GM10248 (cell line): ENCODE measurements around the gene RAB38.

ENCODE experiments used
- CTCF ChIA-PET: fragments of 300-600 bp; sonication (Branson Sonifier 250); formaldehyde crosslinking; extraction: SDS; loops from one replicate; lab custom pipeline; 2021; ENCODE audit warnings: antibody characterized with exemption; lab: Yijun Ruan, JAX
- POLR2A ChIA-PET: fragments of 350-650 bp; sonication (Branson Sonifier 250); formaldehyde crosslinking; extraction: SDS; loops from one replicate; lab custom pipeline; 2020; ENCODE audit warnings: antibody characterized with exemption; lab: Yijun Ruan, JAX
- DNase-seq: peaks from one replicate; pipeline ENCODE4 v3.0.0; 2012; ENCODE audit errors: extremely low spot score
- TF ChIP-seq, protein P1 (sequence below): IDR thresholded peaks from 2 replicates; pipeline ENCODE4 v1.5.1; 2012; ENCODE audit warnings: mild to moderate bottlenecking, low read depth; ENCODE audit errors: extremely low read depth, missing control alignments, control extremely low read depth

The RAB38 gene

DNA sequence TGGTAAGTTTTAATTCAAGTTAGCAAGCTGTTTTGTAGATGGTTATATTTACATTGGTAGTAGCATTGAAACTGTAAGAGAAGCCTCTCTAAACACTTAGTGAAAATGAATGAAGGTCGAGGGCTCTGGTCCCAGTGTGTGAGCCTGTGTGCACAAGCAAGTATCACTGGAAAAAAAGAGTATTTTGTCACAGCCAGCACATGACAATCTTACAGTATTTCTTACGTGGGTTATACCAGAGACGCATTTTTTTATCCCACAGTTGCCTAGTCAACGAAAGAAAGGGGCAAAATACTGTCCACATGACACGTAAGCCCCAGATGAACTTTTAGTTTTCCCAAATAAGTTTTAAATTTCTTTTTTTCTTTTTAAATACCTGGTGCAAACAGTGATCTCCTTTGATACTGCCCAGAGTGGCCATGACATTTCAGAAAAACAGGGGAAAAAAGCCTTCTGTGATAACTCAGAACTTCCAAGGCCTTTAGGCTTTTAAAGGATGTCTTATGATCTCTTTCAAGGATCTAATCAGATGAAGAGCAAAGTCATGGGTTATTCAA, 23.5 kb downstream of the RAB38 start:
- ChIA-PET POLR2A (no interaction called here), CTCF (interaction anchor here (0.8 to 0.9 kb wide), 3 partner anchors 10 to 64 kb away, joined by 3 read pairs; no protein-coding TSS in a partner anchor)
- DNase-seq, result no peak
- TF ChIP-seq, protein P1, sequence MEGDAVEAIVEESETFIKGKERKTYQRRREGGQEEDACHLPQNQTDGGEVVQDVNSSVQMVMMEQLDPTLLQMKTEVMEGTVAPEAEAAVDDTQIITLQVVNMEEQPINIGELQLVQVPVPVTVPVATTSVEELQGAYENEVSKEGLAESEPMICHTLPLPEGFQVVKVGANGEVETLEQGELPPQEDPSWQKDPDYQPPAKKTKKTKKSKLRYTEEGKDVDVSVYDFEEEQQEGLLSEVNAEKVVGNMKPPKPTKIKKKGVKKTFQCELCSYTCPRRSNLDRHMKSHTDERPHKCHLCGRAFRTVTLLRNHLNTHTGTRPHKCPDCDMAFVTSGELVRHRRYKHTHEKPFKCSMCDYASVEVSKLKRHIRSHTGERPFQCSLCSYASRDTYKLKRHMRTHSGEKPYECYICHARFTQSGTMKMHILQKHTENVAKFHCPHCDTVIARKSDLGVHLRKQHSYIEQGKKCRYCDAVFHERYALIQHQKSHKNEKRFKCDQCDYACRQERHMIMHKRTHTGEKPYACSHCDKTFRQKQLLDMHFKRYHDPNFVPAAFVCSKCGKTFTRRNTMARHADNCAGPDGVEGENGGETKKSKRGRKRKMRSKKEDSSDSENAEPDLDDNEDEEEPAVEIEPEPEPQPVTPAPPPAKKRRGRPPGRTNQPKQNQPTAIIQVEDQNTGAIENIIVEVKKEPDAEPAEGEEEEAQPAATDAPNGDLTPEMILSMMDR, result no peak

DNA sequence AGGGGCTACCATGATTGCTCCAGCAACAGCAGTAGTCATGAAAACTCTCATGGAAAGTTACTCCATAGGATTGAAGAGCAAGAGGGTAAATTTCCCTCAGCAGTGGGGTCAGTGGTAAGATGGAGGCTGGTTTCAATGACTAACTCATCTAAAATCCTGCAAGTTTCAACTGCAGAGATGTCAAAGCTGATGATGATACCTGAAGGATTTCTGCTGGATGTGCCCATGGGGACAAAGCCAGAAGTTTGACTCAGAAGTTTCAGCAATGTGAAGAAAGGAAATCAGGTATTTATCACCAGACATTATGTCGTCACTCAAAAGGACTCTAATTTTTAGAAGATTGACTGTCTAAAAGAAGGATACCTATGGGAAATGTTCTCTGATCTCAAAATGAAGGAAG, 29.1 kb downstream of the RAB38 start:
- ChIA-PET CTCF (interaction anchor here (0.8 to 4.2 kb wide), 5 partner anchors 9 to 43 kb away, joined by 3 to 30 read pairs (median 4); no protein-coding TSS in a partner anchor), POLR2A (interaction anchor here (0.9 kb wide), 1 partner anchor 182 kb away, joined by 3 read pairs; no protein-coding TSS in a partner anchor)
- no peak for DNase-seq
- TF ChIP-seq, protein P1, result no peak

DNA sequence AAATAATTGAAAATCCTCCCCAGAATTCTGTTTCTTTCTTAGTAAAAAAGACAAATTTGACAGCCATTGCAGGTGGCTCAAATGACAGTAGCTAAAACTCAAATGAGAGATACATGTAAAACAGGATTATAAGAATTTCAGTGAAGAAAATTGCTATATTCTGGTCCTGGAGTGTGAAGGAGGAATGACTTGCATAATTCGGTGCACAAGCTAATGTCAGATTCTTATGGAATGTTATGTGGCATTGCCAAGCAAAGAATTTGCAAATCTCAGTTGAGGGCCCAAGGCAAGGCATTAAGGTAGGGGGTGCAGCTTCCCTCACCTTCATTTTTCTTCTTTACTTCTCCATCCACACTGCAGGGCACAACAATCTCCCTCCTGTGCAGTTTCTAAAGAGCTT, 35.4 kb downstream of the RAB38 start:
- DNase-seq, result no peak
- CTCF ChIA-PET, result interaction anchor here (0.7 to 2.8 kb wide), 4 partner anchors 10 to 437 kb away, joined by 3 to 8 read pairs (median 4); no protein-coding TSS in a partner anchor
- POLR2A ChIA-PET, result no interaction called here
- TF ChIP-seq, protein P1, result no peak

DNA sequence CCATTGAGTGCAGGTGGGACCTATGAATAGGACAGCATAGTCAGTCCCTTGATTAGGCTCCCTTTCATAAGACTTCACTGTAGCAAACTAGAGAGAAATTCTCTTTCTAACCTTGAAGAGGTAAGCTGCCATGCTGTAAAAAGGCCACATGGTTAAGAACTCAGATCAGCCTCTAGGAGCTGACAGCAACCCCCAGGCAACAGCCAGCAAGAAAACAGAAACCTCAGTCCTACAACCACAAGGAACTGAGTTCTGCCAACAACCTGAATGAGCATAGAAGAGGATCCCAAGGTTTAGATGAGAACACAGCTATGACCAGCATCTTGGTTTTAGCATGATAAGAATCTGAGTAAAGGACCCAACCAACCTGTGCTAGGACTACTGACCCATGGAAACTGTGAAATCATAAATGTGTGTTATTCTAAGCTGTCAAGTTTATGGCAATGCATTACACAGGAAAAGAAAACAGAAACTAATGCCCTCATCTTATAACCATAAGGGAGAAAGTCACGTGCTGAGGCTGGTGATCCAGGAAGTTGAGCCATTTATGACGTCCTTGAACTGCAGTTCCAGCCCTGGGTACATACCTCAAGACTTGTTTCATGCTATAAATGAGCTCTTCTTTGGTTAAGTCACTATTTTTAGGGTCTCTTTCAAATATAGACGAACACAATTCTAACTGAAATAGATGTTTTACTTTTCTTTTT, 43.3 kb downstream of the RAB38 start:
- POLR2A ChIA-PET, result no interaction called here
- CTCF ChIA-PET, result interaction anchor here (1.7 to 2.3 kb wide), 3 partner anchors 11 to 412 kb away, joined by 6 to 7 read pairs (median 6); no protein-coding TSS in a partner anchor
- no peak for DNase-seq
- TF ChIP-seq, protein P1, result no peak

DNA sequence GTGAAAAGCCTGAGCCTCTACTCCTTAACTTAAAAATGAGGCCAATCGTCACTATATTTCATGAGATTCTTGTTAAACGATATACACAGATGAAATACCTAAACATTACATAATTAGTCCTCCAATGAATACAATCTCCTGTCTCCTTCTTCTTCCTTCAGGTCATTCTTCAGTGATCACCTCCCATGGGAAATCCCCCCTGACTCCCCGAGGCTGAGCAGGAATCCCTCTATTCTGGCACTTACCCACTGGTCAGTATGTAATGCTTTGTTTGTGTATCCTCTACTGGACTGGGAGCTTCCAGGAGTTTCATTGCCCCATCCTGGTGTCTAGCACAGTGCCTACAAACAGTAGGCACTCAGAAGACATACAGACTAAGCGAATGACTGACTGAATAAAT, 52.3 kb downstream of the RAB38 start:
- TF ChIP-seq, protein P1, result no peak
- POLR2A ChIA-PET, result no interaction called here
- DNase-seq, result no peak
- CTCF ChIA-PET, result no interaction called here

DNA sequence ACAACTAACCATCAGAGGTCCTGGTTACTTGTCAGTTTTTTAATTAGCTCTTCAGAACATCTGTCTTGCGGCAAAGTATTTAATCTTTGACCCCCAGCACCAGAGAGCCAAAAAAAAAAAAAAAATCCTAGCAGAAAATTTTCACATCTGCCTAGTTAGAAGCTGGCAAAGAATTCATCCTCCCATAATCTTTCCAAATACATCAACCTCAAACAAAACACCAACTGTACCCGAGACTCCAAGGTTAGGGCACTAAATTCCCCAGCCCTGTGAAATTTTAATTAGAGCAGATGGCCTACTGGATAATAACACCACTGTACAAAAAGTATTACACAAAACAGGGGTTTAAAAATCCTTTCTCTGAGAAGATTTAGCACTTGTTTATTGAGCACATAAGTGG, 55.7 kb downstream of the RAB38 start:
- DNase-seq, result no peak
- TF ChIP-seq, protein P1, result no peak
- CTCF ChIA-PET, result interaction anchor here (1.1 to 2.2 kb wide), 5 partner anchors 12 to 433 kb away, joined by 3 to 8 read pairs (median 4); no protein-coding TSS in a partner anchor
- POLR2A ChIA-PET, result no interaction called here
